HepG2 (cell line): Measurements from ENCODE around the gene CAPN11. TPM values are rescaled to one million over a fixed set of nuclear protein-coding genes. Genes with fewer than 3 reads are reported as not detected.

Experiments used
- HDAC2 ChIP-seq: sonication (generic); formaldehyde crosslinking; IDR thresholded peaks from 2 replicates; pipeline ENCODE4 v1.4.0; 2020; ENCODE audit warnings: missing genetic modification reagents
- MXD4 ChIP-seq: IDR thresholded peaks from 2 replicates; pipeline ENCODE4 v1.6.1; 2016; ENCODE audit warnings: mild to moderate bottlenecking, missing biosample characterization, missing genetic modification reagents
- TEAD2 ChIP-seq: sonication (generic); formaldehyde crosslinking; IDR thresholded peaks from 2 replicates; pipeline ENCODE4 v1.9.0; 2021; ENCODE audit warnings: missing genetic modification reagents
- YEATS2 ChIP-seq: sonication (generic); formaldehyde crosslinking; IDR thresholded peaks from 2 replicates; pipeline ENCODE4 v1.4.0; 2020; ENCODE audit warnings: missing genetic modification reagents, borderline replicate concordance
- ZNF543 ChIP-seq: sonication (generic); formaldehyde crosslinking; IDR thresholded peaks from 2 replicates; pipeline ENCODE4 v1.4.0; 2020; ENCODE audit warnings: mild to moderate bottlenecking, missing genetic modification reagents
- ZNF546 ChIP-seq: sonication (generic); formaldehyde crosslinking; conservative IDR thresholded peaks from 2 replicates; pipeline ENCODE4 v1.8.1; 2023; ENCODE audit warnings: mild to moderate bottlenecking, missing genetic modification reagents
- ZNF549 ChIP-seq: sonication (generic); formaldehyde crosslinking; IDR thresholded peaks from 2 replicates; pipeline ENCODE4 v1.5.0; 2020; ENCODE audit warnings: missing genetic modification reagents
- ZNF670 ChIP-seq: sonication (generic); formaldehyde crosslinking; IDR thresholded peaks from 2 replicates; pipeline ENCODE4 v1.8.0; 2022; ENCODE audit warnings: mild to moderate bottlenecking, missing genetic modification reagents, borderline replicate concordance
- ZNF878 ChIP-seq: sonication (generic); formaldehyde crosslinking; IDR thresholded peaks from 2 replicates; pipeline ENCODE4 v1.8.1; 2023; ENCODE audit warnings: mild to moderate bottlenecking, missing genetic modification reagents, moderate library complexity
- ZSCAN31 ChIP-seq: sonication (generic); formaldehyde crosslinking; IDR thresholded peaks from 2 replicates; pipeline ENCODE4 v1.5.0; 2020; ENCODE audit warnings: low read depth, mild to moderate bottlenecking, missing genetic modification reagents
- polyA plus RNA-seq, 8 experiments: library from polyadenylated mRNA; depleted of rRNA in 3 of 8; stranded (reverse) in 7 of 8; unstranded in 1 of 8; fragments of >200 nt; fragmentation: Illumina TruSeq in 4 of 8; extraction: Trizol in 4 of 8; gene quantifications; 2 replicates each; pipeline versions ENCODE4 v1.2.1 to v1.2.3, GENCODE V29; 2011 to 2016; ENCODE audit warnings: low read depth in 4 of 8, missing spikeins in 1 of 8, mixed read lengths in 1 of 8; ENCODE audit not compliant: insufficient read depth in 1 of 8
- total RNA-seq, 5 experiments: library from RNA; depleted of rRNA; stranded (reverse); fragments of >200 nt; fragmentation: Illumina TruSeq; extraction: Trizol; gene quantifications; 2 replicates each; pipeline ENCODE4 v1.2.3, GENCODE V29; 2016; ENCODE audit warnings: low read depth in 1 of 5
- TF ChIP-seq, protein P1 (sequence below): sonication (generic); formaldehyde crosslinking; IDR thresholded peaks from 2 replicates; pipeline ENCODE4 v1.4.0; 2020; ENCODE audit warnings: missing genetic modification reagents
- TF ChIP-seq, protein P2 (sequence below): sonication (generic); formaldehyde crosslinking; IDR thresholded peaks from 2 replicates; pipeline ENCODE4 v1.5.0; 2020; ENCODE audit warnings: missing genetic modification reagents
- TF ChIP-seq, protein P3 (sequence below): sonication (generic); formaldehyde crosslinking; IDR thresholded peaks from 2 replicates; pipeline ENCODE4 v1.5.0; 2020; ENCODE audit warnings: mild to moderate bottlenecking, missing genetic modification reagents
- TF ChIP-seq, protein P4 (sequence below): sonication (generic); formaldehyde crosslinking; IDR thresholded peaks from 2 replicates; pipeline ENCODE4 v1.5.1; 2020; ENCODE audit warnings: mild to moderate bottlenecking, missing genetic modification reagents, moderate library complexity
- TF ChIP-seq, protein P5 (sequence below): sonication (generic); formaldehyde crosslinking; IDR thresholded peaks from 2 replicates; pipeline ENCODE4 v1.5.0; 2020; ENCODE audit warnings: missing genetic modification reagents

The CAPN11 gene
- total and polyA plus RNA-seq, 2 of the 13 experiments (the other 11 are each of a cell fraction or from before 2014, with no cell fraction given): 0.07 to 0.11 TPM

DNA sequence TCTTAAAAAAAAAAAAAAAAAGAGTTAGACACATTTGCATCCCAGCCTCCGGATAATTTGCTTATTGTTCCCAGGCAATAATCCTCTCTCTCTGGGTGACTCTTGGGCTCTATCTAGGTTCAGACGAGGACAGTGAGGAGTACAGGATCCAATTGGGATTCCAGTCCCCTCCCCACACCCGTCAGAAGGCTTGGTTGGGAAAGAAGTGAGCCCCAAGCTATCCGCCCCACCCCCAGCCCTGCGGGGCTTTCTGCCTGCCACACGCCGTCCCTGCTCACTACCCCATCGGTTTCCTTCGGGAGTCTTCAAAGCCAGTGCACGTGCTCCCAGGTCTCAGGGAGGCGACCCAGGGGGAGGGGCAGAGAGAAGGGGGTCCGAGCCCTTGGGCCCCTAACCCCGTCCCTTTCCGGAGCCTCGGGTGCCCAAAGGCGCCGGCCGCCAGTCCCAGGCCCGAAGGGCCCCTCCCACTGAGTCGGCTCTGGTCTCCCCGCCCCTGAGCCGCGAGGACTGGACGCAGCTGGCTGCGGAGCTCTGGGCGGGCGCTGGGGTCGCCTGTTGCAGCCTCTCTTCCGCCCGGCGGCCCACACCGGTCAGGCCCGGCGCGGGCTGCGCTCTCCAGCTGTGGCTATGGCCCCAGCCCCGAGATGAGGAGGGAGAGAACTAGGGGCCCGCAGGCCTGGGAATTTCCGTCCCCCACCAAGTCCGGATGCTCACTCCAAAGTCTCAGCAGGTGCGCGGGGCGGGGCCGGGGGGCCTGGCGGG, 60.6 kb downstream of the CAPN11 start (continued):
- TF ChIP-seq, protein P1, sequence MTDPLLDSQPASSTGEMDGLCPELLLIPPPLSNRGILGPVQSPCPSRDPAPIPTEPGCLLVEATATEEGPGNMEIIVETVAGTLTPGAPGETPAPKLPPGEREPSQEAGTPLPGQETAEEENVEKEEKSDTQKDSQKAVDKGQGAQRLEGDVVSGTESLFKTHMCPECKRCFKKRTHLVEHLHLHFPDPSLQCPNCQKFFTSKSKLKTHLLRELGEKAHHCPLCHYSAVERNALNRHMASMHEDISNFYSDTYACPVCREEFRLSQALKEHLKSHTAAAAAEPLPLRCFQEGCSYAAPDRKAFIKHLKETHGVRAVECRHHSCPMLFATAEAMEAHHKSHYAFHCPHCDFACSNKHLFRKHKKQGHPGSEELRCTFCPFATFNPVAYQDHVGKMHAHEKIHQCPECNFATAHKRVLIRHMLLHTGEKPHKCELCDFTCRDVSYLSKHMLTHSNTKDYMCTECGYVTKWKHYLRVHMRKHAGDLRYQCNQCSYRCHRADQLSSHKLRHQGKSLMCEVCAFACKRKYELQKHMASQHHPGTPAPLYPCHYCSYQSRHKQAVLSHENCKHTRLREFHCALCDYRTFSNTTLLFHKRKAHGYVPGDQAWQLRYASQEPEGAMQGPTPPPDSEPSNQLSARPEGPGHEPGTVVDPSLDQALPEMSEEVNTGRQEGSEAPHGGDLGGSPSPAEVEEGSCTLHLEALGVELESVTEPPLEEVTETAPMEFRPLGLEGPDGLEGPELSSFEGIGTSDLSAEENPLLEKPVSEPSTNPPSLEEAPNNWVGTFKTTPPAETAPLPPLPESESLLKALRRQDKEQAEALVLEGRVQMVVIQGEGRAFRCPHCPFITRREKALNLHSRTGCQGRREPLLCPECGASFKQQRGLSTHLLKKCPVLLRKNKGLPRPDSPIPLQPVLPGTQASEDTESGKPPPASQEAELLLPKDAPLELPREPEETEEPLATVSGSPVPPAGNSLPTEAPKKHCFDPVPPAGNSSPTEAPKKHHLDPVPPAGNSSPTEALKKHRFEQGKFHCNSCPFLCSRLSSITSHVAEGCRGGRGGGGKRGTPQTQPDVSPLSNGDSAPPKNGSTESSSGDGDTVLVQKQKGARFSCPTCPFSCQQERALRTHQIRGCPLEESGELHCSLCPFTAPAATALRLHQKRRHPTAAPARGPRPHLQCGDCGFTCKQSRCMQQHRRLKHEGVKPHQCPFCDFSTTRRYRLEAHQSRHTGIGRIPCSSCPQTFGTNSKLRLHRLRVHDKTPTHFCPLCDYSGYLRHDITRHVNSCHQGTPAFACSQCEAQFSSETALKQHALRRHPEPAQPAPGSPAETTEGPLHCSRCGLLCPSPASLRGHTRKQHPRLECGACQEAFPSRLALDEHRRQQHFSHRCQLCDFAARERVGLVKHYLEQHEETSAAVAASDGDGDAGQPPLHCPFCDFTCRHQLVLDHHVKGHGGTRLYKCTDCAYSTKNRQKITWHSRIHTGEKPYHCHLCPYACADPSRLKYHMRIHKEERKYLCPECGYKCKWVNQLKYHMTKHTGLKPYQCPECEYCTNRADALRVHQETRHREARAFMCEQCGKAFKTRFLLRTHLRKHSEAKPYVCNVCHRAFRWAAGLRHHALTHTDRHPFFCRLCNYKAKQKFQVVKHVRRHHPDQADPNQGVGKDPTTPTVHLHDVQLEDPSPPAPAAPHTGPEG (CRISPR knock-in tag): peak; percentile 79
- TF ChIP-seq HDAC2 (CRISPR knock-in tag): peak; percentile 62; the same call in 1 of the 2 replicates
- TF ChIP-seq, protein P2, sequence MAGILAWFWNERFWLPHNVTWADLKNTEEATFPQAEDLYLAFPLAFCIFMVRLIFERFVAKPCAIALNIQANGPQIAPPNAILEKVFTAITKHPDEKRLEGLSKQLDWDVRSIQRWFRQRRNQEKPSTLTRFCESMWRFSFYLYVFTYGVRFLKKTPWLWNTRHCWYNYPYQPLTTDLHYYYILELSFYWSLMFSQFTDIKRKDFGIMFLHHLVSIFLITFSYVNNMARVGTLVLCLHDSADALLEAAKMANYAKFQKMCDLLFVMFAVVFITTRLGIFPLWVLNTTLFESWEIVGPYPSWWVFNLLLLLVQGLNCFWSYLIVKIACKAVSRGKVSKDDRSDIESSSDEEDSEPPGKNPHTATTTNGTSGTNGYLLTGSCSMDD (CRISPR knock-in tag): no peak
- TF ChIP-seq ZNF878 (CRISPR knock-in tag): 0 out of 2 replicates have a peak, but pooled peaks have one; percentile 64
- TF ChIP-seq ZNF543 (CRISPR knock-in tag): peak; percentile 88
- TF ChIP-seq TEAD2 (CRISPR knock-in tag): peak; percentile 81; the same call in 1 of the 2 replicates
- peak; percentile 62; the same call in 1 of the 2 replicates for TF ChIP-seq ZNF549 (CRISPR knock-in tag)
- TF ChIP-seq, protein P3, sequence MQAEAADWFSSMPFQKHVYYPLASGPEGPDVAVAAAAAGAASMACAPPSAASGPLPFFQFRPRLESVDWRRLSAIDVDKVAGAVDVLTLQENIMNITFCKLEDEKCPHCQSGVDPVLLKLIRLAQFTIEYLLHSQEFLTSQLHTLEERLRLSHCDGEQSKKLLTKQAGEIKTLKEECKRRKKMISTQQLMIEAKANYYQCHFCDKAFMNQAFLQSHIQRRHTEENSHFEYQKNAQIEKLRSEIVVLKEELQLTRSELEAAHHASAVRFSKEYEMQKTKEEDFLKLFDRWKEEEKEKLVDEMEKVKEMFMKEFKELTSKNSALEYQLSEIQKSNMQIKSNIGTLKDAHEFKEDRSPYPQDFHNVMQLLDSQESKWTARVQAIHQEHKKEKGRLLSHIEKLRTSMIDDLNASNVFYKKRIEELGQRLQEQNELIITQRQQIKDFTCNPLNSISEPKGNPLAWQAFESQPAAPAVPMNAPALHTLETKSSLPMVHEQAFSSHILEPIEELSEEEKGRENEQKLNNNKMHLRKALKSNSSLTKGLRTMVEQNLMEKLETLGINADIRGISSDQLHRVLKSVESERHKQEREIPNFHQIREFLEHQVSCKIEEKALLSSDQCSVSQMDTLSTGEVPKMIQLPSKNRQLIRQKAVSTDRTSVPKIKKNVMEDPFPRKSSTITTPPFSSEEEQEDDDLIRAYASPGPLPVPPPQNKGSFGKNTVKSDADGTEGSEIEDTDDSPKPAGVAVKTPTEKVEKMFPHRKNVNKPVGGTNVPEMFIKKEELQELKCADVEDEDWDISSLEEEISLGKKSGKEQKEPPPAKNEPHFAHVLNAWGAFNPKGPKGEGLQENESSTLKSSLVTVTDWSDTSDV: peak; percentile 91; the same call in 1 of the 2 replicates
- TF ChIP-seq MXD4 (CRISPR knock-in tag): peak; percentile 72; the same call in 1 of the 2 replicates
- TF ChIP-seq ZNF546: peak; percentile 72; the same call in 1 of the 2 replicates
- TF ChIP-seq ZSCAN31 (CRISPR knock-in tag): peak; percentile 62
- TF ChIP-seq, protein P4, sequence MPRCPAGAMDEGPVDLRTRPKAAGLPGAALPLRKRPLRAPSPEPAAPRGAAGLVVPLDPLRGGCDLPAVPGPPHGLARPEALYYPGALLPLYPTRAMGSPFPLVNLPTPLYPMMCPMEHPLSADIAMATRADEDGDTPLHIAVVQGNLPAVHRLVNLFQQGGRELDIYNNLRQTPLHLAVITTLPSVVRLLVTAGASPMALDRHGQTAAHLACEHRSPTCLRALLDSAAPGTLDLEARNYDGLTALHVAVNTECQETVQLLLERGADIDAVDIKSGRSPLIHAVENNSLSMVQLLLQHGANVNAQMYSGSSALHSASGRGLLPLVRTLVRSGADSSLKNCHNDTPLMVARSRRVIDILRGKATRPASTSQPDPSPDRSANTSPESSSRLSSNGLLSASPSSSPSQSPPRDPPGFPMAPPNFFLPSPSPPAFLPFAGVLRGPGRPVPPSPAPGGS (CRISPR knock-in tag): peak; percentile 82
- TF ChIP-seq YEATS2 (CRISPR knock-in tag): peak; percentile 75; the same call in 1 of the 2 replicates
- TF ChIP-seq ZNF670: 0 out of 2 replicates have a peak, but pooled peaks have one; percentile 46
- TF ChIP-seq, protein P5, sequence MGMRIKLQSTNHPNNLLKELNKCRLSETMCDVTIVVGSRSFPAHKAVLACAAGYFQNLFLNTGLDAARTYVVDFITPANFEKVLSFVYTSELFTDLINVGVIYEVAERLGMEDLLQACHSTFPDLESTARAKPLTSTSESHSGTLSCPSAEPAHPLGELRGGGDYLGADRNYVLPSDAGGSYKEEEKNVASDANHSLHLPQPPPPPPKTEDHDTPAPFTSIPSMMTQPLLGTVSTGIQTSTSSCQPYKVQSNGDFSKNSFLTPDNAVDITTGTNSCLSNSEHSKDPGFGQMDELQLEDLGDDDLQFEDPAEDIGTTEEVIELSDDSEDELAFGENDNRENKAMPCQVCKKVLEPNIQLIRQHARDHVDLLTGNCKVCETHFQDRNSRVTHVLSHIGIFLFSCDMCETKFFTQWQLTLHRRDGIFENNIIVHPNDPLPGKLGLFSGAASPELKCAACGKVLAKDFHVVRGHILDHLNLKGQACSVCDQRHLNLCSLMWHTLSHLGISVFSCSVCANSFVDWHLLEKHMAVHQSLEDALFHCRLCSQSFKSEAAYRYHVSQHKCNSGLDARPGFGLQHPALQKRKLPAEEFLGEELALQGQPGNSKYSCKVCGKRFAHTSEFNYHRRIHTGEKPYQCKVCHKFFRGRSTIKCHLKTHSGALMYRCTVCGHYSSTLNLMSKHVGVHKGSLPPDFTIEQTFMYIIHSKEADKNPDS (CRISPR knock-in tag): no peak
